NCI-H128 (cell line): ENCODE results near the gene MSL2.
"Not testable (repeated sequence)": the region's sequence is repeated elsewhere in the genome, so short reads cannot be mapped to it uniquely, and the experiment has no call there.

Experiments
- DNase-seq: peaks from one replicate; lab custom pipeline; 2025; ENCODE audit not compliant: unreplicated experiment; lab: John Stamatoyannopoulos, UW

MSL2 gene, protein sequence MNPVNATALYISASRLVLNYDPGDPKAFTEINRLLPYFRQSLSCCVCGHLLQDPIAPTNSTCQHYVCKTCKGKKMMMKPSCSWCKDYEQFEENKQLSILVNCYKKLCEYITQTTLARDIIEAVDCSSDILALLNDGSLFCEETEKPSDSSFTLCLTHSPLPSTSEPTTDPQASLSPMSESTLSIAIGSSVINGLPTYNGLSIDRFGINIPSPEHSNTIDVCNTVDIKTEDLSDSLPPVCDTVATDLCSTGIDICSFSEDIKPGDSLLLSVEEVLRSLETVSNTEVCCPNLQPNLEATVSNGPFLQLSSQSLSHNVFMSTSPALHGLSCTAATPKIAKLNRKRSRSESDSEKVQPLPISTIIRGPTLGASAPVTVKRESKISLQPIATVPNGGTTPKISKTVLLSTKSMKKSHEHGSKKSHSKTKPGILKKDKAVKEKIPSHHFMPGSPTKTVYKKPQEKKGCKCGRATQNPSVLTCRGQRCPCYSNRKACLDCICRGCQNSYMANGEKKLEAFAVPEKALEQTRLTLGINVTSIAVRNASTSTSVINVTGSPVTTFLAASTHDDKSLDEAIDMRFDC

GRCh38 chr3:136196064-136196400 is at the start of gene MSL2:
MSL2 (minus strand) TSS chr3:136196335; CDS start chr3:136195113, 1,222 bp downstream.
- DNase-seq: no peak

GRCh38 chr3:136245691-136246090 is 49.6 kb upstream of the MSL2 start:
- no peak for DNase-seq

DNA sequence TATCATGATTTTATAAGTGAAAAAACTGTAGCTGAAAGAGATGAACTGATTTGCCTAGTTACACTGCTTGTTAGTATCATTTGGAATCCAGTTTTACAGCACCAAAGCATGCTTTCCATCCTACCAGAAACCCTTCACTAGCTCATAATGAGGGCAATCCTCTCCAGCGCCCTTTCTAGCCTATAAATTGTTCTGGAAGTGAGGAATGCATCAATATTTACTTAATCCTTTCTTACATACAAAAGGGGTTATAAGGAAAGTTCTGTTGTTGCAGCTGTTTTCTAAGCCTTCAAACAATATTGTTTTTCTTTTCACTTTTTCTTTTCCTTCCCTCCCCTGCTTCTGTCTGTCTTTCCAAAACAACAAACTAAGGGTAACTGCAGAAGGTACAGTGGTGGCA is 43.0 kb upstream of the MSL2 start:
- no peak for DNase-seq

GRCh38 chr3:136237961-136238649 is 42.0 kb upstream of the MSL2 start:
- no peak for DNase-seq

DNA sequence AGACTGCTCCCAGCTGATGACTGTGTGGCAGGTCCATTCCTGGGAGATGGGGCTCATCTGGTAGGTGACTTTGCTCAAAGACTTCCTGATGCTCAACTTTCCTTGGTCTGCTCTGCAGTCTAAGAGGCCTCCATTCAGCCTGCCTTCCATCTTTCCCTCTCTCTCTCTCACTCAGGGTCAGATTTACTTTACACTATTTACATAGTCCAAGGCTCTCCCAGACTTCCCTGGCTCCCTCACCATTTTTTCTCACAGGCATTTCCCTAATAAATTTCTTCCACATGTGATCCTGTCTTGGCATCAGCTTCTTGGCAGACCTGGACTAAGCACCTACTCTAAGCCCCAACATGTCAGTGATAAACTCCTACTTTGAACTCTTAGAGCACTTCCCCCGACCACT is 41.0 kb upstream of the MSL2 start:
- DNase-seq: no peak

- DNase-seq: no peak
These were observed 40.0 kb upstream of the MSL2 start for GRCh38 chr3:136236109-136236508.

DNA sequence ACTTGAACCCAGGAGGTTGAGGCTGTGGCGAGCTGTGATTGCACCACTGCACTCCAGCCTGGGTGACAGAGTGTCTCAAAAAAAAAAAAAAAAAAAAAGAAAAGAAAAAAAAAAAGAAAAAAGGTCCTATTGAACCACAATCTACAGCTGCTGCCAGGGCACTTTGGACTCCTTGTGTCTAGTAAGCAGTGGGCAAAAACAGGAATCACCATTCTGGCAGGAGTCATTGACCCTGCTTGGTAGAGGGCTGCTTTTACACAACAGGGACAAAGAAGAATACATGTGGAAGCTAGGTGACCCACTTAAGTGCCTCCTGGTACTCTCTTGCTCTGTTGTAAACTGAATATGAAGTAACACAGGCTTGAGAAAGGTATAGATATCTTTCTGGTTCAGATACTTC is 39.4 kb upstream of the MSL2 start:
- no peak for DNase-seq

GRCh38 chr3:136232413-136232812 is 36.3 kb upstream of the MSL2 start:
- no peak for DNase-seq

- DNase-seq: not testable (repeated sequence)
These were observed 26.6 kb upstream of the MSL2 start for GRCh38 chr3:136222746-136223145.

GRCh38 chr3:136211547-136211946 is 15.4 kb upstream of the MSL2 start:
- no peak for DNase-seq

DNA sequence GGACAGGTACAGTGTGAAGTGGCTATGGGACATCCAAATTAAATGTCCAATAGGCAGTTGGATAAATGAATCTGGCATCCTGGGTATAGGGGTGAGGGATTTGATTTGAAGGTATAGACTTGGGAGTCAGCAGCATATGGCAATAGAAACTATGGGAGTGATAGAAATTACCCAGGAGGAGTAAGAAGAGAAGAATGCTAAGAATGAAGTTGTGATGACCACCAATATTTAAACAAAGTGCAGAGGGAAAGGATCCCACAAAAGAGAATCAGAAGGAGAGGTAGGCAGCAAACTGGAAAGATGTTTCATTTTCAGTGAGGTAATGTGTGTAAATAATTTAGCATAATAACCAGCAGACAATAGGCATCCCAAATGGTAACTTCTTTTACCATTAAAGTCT is 13.8 kb upstream of the MSL2 start:
- DNase-seq: no peak

DNA sequence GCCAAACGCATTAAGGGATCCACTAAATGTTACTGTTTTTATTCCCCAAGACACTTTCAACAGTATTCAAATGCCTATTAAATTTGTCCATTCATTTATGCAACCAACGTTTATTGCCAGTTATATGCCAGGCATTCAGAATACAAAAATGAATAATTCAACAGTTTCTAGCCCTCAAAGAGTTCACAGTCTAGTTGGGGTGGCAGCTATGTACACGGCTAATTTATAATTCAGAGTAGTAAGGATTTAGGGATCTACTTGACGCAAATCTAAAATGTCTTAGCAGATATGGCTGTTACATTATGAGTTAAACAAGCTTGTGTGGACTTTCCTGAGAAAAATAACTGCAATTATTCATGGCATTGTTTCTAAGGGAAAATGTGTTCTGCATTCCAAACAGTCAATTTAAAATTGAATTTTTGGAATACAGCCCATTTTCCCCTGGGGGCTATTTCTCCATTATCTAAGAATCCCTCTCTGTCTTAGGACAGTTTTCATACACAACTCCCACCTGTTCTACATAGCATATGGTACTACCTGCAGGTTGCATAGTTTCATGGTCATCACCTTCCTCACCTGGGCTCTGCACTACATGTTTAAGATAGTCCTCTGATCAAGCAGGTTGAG is 11.5 kb upstream of the MSL2 start:
- DNase-seq: no peak

DNA sequence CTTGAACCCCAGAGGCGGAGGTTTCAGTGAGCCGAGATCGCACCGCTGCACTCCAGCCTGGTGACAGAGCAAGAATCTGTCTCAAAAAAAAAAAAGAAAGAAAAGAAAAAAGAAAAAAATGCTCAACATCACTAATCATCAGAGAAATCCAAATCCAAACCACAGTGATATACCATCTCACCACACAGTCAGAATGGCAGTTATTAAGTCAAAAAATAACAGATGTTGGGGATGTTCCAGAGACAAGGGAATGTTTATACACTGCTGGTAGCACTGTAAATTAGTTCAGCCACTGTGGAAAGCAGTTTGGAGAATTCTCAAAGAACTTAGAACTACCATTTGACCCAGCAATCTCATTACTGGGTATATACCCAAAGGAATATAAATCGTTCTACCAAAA is 3.1 kb upstream of the MSL2 start:
- not testable (repeated sequence) for DNase-seq

GRCh38 chr3:136198462-136199078 is 2.4 kb upstream of the MSL2 start:
- not testable (repeated sequence) for DNase-seq

DNA sequence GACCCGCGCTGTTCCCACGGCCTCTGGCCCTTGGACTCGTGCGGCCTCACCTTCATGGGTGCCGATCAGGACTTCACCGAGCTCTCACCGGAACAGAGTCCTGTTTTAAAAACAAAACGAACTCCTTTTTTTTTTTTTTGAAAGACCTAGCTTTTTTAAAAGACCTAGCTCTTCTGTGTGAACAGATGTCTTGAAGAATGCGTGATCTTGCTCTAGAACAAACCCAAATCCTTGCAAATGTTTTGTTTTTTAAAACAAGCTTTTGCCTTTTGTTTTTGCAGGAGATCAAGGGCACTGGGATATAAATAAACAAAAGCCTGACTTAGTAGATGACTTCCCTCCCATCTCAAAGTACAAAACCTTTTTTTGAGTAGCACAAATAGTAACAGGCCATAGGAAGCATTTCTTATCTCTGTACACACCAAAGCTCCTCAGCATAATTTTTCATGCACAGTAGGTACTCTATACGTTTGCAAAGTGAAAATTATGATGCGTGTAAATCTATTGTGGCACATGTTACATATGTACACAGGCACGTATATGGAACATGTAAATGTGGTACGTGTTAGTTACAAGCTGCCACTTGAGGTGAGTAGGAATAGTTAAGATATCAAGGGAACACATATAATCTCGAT is 1.1 kb upstream of the MSL2 start:
- DNase-seq: peak; percentile 42

- peak; percentile 100 for DNase-seq
These were observed 445 bp upstream of the MSL2 start for GRCh38 chr3:136196401-136197158.

- DNase-seq: peak; percentile 56
These were observed 674 bp downstream of the MSL2 start for GRCh38 chr3:136195258-136196063.

GRCh38 chr3:136194409-136195257 is 1.5 kb downstream of the MSL2 start:
- no peak for DNase-seq
